GM10266 (cell line): ENCODE measurements around the gene HOXC11.

ENCODE experiments used
- DNase-seq: peaks from one replicate; pipeline ENCODE4 v3.0.0; 2012; ENCODE audit errors: extremely low spot score
- TF ChIP-seq, protein P1 (sequence below): IDR thresholded peaks from 2 replicates; pipeline ENCODE4 v1.5.1; 2012; ENCODE audit warnings: mild to moderate bottlenecking, low read depth; ENCODE audit not compliant: control insufficient read depth, insufficient read depth; ENCODE audit errors: missing control alignments

Gene HOXC11

DNA sequence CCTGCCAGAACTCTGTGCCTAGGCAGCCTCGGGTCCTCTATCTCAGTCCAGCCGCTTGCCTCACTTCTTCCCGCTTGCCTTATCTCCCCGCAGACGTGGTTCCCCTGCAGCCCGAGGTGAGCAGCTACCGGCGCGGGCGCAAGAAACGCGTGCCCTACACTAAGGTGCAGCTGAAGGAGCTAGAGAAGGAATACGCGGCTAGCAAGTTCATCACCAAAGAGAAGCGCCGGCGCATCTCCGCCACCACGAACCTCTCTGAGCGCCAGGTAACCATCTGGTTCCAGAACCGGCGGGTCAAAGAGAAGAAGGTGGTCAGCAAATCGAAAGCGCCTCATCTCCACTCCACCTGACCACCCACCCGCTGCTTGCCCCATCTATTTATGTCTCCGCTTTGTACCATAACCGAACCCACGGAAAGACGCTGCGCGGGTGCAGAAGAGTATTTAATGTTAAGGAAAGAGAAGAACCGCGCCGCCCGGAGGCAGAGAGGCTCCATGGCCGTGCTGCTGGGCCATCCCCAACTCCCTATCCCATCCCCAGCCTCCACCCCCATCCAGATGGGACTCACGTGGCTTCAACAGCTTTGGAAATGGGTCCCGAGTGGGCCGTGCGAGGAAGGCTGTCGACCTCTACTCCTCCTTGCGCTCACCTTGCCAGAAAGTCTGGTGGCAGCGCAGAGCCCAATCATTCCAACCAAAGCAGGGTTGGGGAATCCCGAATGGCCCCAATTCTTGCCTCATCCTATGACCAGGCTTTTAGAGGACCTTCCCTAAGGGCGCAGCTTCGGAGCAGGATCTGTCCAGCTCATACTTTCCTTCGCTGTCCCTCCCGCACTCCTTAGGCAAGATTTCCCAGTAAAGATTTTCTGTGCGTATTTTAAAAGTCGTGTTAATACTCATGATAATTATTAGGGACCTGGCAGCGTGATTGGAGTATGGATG, 27.7 kb upstream of the HOXC11 start:
- TF ChIP-seq, protein P1, sequence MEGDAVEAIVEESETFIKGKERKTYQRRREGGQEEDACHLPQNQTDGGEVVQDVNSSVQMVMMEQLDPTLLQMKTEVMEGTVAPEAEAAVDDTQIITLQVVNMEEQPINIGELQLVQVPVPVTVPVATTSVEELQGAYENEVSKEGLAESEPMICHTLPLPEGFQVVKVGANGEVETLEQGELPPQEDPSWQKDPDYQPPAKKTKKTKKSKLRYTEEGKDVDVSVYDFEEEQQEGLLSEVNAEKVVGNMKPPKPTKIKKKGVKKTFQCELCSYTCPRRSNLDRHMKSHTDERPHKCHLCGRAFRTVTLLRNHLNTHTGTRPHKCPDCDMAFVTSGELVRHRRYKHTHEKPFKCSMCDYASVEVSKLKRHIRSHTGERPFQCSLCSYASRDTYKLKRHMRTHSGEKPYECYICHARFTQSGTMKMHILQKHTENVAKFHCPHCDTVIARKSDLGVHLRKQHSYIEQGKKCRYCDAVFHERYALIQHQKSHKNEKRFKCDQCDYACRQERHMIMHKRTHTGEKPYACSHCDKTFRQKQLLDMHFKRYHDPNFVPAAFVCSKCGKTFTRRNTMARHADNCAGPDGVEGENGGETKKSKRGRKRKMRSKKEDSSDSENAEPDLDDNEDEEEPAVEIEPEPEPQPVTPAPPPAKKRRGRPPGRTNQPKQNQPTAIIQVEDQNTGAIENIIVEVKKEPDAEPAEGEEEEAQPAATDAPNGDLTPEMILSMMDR: no peak
- no peak for DNase-seq

DNA sequence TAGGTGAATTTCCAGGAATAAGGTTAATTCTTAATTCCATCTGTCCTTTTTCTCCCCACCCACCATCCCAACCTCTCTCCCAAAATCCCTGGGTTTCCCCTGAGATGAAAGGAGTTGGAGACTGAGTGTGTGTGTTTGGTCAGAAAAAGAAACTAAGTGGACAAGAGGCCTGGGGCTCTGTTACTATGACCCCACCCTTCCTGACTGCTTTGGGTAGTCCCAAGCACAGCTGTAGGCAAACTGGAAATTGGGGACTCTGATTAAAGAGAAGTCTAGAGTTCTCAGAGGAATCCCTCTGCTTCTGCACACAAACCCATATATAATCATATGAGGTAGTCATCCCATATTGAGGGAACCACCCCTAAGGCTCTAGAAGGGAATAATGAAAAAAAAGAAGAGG, 25.2 kb upstream of the HOXC11 start:
- no peak for DNase-seq
- TF ChIP-seq, protein P1: no peak

DNA sequence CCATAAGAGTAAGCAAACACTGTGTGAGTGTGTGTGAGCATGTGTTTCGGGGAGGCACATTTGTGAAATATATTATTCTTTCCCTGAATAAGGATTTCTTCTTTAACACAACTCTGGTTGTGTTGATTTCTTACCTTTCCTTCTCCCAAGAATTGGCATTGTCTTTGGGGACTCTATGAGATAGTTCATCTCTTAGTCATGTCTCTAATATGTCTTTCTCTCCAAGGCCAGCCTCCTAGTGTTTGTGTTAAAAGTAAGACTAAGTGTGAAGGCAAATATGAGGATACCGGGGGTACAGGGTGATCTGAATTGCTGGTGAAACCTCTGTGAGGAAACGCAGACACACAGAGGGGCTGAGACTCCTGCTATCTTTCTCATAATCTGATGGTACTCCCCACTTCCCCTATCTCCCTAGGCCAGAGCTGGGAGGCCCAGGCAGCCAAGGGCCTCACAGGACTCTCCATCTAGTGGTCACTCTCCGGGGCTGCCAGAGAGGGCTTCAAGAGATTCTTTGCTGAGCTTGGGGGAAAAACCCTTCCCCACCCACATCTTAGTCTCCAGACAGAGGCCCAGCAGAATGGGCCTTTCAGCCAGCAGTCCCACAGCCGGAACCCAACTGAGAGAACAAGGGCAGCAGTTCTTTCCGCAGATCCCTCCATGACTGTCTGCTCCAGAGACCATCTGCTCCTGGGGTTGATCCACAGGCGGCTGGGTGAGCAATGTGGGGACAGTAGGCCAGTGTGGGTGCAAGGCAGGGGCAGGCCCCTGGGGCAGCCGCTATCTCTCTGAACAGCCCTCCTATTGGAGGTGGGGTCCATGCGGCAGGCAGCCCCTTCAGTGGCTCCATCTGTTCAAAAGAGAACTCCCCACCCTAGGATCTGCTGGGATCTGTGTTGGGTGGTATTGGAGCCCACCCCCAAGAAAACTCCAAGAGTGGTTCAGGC, 24.0 kb upstream of the HOXC11 start:
- DNase-seq: no peak
- TF ChIP-seq, protein P1: no peak

DNA sequence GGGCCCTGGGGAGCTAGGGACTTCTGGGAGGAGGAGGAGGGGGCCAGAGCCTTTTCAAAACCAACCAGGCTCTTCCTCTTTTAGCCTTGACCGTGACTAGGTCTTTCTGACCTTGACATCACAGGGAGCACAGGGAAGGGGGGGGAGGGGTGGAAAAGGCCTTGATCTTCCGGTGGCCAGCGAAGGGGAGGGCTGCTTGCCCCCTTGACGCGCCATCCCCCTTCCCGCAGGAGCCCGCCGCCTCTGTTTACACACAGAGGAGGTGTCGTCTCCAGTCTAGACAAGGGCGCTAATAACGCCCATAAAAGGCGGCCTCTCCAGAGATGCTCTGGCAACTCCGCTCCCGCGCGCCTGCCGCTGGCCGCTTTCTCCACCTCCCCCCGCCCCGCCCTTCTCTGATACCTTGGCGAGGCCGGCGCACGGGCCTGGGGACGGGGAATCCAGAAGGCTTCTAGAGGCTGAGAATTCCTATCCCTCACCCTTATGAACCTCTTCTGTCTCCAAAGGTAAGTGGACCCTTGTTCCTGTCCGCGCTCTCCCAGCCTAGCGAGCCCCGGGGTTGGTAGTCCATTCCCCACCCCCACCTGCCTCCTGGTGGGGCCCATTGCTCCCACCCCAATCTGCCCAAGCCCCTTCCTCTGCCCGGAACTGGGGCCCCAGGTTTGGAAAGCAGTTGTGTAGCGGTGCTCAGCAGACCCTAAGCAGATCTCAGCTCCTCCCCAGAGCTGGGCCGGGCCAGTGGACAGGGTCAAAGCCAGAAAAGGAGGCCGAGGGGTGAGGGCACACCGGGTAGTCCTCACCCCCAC, 23.1 kb upstream of the HOXC11 start:
- TF ChIP-seq, protein P1: no peak
- DNase-seq: no peak

DNA sequence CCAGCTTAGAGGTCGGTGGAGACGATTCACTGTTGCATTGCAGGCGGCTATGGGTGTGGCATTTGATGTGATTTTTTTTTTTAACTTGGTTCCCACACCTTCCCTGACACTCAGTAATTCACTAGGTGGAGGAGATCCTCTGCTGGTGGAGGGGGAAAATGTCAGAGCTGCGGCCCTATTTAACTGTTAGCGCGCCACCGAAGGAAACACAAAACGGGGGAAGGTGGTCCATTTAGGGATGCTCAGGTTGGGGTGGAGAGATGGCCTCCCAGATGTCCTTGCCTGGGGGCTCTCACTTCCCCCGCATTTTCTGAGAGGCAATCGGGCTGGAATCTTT, 22.5 kb upstream of the HOXC11 start:
- DNase-seq: no peak
- TF ChIP-seq, protein P1: no peak

DNA sequence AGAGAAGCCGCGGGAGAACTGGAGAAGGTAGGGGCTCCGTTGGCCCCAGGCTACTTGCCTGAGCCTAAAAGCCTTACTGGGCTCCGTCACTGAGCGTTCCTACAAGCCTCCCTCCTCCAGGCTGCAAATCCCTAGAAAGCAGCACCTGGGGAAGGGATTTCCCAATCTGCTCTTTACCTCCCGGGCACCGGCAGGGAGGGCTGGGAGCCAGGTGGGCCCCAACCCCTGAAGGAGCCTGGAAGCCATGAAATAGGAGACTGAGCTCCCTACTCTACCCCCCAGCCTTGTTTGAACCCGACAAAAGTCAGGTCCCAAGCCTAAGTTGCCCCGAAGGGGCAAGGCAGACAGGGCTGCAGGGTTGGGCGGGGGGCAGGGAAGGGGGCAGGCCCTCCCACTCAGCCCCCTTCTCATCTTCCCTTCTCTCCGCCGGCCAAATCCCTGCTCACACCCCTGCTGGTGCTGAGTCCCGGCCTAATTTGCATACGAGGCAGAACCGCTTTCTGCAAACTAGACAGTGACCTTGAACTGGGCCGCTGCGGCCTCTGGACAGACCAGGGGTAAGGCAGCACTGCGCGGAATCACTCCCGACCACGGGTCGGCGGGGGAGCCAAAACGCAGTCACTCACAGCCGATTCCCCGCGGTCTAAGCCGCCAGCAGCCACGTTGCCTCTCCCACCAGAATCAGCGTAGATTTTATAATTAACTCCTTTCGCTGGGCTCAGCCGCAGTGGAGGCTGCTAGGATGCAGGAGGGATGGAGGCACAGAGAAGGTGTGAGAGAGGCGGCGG, 21.9 kb upstream of the HOXC11 start:
- TF ChIP-seq, protein P1: no peak
- no peak for DNase-seq
